Stimulated activated CD8-positive, alpha-beta memory T cell treated with anti-CD3 and anti-CD28 coated beads, Interleukin-15, amount 100 ng/mL, for 4 hours (primary cell): Measurements from ENCODE around the gene TMX2.
"Not testable (repeated sequence)": the region's sequence is repeated elsewhere in the genome, so short reads cannot be mapped to it uniquely, and the experiment has no call there.

Experiments
- DNase-seq, 2 donors: peaks; one replicate each; pipeline ENCODE4 v3.0.0-alpha.2; 2020; ENCODE audit warnings: low read depth in 2 of 2

The TMX2 gene

DNA sequence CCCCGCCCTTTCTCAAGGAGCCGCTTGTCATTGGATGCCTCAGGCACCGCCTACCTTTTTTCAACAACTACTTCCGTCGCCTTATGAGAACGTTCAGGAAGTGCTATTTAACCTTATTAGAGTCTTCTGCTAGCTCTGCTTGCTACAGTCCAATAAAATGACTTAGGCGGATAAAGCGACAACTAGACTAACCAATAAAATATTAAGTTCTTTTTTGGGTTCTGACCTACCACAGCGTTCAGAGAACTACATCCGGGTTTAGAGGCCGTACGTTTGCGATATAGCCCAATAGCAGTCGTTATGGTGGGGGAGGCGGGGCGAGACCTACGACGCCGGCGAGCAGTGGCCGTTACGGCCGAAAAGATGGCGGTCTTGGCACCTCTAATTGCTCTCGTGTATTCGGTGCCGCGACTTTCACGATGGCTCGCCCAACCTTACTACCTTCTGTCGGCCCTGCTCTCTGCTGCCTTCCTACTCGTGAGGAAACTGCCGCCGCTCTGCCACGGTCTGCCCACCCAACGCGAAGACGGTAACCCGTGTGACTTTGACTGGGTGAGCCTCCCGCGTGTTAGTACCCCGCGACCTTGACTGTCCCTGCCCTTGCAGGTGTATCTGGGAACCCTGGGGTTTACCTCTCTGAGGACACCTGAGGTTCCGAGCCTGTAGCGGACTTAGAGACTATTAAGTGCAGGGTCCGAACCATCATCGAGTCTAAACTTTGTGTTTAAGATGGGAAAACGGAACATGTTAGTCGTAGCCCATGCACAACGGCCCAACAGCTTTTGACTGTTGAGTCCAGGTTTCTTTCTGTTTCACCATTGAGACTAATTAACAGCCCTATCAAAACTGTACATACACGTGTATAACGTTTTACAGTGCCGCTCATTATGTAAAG lies at the start of gene TMX2:
TMX2 (plus strand) TSS at position 338 of the 895 bp plus-strand sequence; CDS start at position 364, 26 bp downstream.
- peak; percentile 73 to 82 for DNase-seq

GRCh38 chr11:57662893-57663292 lies 49.5 kb upstream of the TMX2 start:
- no peak for DNase-seq

GRCh38 chr11:57663975-57664374 lies 48.4 kb upstream of the TMX2 start:
- DNase-seq = no peak

DNA sequence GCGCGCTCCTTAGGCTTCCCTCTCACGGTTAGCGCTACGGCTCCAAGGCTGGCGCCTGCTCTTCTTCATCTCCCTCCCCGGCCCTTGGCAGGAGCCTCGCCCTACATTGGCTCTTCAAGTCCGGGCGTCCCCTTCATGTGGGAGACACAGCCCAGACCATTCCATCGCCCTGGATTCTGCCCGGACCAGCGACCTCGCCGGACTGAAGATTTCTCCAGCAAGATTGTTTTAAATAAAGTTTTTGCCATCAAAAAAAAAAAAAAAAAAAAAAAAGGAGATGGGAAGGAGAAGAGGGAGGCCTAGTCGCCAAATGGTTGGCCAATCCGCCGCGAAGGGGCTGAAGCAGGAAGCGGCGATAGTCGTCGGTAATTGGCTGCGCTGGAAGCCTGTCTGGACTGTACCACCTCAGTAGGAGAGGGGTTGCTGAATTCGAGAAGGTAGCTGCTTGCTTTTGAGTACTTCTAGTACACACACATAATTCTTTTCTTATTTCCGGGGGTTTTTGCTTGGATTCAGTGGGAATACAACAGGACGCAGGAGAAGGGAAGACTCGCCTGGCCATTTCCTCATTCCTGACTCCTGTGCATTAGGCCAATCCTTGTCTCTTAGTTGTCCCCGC lies 45.2 kb upstream of the TMX2 start:
- peak; percentile 82 to 92 for DNase-seq

GRCh38 chr11:57667736-57668433 lies 44.5 kb upstream of the TMX2 start, which contains the start of gene ZDHHC5:
ZDHHC5 (plus strand) TSS chr11:57668114; CDS start chr11:57673091, 4,977 bp downstream.
- DNase-seq = peak; percentile 99 to 100

DNA sequence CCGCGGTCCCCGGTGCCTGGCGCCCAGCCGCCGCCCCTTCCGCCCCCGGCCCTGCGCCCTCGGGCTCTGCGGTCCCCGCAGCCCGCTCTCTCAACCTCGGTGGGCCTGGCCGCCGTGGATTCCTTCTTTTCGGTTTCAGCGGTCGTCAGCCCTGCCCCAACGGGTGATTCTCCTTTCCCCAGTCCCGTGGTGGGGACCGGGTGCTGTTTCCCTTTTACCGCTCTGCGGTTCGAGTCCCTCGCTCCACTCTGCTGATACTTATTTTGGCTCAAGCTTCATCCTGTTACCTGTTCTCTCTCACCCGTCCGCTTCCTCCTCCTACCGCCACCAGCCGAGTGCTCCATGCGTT lies 44.0 kb upstream of the TMX2 start:
- no peak for DNase-seq

GRCh38 chr11:57674251-57674650 lies 38.1 kb upstream of the TMX2 start:
- no peak for DNase-seq

DNA sequence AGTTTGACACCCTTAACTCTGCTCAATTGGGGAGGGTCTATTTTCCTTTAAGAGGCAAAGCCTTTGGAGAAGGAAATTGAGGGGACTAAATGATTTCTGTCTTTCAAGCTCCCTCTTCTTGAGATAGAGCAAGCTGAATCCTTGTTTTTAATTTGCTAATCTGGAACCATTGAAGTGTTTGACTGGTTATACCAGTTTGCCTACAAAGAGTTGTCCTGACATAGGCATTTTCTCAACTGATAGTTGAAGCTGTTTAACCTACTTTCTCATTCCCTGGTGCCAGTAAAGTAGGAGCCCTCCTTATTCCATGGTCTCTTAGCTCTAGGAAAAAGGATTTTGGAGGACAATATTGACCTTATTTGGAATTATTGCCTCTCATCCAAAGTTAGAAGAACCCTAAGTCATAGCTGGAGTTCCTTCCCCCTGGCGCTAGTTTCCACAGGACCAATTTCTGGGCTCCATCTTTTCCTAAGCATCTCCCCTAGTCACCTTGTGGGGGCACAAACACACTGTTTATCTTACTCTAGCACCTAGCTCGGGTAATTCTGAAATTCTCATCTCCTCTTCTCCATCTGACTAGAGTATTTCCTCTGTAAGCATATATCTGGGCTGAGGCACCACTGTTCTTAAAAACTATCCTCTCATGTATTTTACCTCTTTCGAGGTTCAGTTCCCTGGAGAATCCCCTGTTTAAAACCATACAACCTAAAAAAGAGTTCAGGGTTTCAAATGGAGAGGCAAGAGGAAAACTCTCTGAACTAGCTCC lies 37.0 kb upstream of the TMX2 start:
- no peak for DNase-seq

GRCh38 chr11:57679396-57679795 lies 33.0 kb upstream of the TMX2 start:
- DNase-seq = no peak

- DNase-seq = no peak
Observed at GRCh38 chr11:57680552-57680874, 31.9 kb upstream of the TMX2 start.

GRCh38 chr11:57681168-57681567 lies 31.2 kb upstream of the TMX2 start:
- DNase-seq = no peak

- DNase-seq = not testable (repeated sequence)
Observed at GRCh38 chr11:57690474-57690873, 21.9 kb upstream of the TMX2 start.

DNA sequence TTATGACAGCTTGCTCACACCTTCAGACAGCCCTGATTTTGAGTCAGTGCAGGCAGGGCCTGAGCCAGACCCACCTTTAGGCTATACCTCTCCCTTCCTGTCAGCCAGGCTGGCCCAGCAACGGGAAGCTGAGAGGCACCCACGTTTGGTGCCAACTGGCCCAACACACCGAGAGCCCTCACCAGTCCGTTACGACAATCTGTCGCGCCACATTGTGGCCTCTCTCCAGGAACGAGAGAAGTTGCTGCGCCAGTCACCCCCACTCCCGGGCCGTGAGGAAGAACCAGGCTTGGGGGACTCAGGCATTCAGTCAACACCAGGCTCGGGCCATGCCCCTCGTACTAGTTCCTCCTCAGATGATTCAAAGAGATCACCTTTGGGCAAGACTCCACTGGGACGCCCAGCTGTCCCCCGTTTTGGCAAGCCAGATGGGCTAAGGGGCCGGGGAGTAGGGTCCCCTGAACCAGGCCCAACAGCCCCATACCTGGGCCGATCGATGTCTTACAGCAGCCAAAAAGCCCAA lies 13.5 kb upstream of the TMX2 start:
- no peak for DNase-seq

GRCh38 chr11:57699813-57700212 lies 12.6 kb upstream of the TMX2 start:
- DNase-seq = no peak

DNA sequence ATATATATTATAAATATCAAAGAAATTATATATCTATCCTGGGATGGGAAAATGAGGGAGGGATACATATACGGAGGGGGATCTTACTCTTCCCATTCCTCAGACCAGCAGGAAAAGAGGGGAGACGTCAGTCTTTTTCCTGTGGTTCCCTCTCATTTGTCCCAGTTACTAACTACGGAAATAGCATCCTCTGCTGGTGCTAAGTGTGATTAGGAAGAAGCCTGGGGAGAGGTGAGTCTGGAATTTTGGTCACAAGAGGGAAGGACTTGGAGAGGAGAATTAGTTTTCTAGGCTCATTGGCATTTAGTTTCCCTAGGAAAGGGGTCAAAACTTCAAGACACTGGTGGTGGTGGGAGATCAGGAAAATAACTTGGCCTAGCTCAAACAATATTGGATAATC lies 12.0 kb upstream of the TMX2 start:
- DNase-seq = no peak

DNA sequence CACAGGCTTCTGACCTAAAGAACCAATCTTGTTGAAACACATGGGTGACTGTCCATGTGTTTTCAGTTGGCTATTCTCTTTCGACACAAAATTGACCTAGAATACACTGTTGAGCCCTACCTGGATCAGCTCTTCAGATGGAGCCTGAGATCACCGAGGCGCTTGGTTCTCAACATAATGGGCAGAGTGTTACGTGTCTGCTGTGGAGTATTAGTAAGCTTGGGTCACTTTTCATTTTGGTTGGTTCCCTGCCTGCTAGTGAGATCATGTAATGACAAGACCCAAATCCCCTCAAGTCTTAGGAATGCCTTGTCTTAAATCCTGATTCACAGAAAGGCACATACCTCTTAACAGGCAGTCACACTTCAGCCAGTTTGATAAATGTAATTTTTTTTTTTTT lies 9.1 kb upstream of the TMX2 start:
- no peak for DNase-seq

GRCh38 chr11:57704932-57705331 lies 7.5 kb upstream of the TMX2 start:
- DNase-seq = no peak

DNA sequence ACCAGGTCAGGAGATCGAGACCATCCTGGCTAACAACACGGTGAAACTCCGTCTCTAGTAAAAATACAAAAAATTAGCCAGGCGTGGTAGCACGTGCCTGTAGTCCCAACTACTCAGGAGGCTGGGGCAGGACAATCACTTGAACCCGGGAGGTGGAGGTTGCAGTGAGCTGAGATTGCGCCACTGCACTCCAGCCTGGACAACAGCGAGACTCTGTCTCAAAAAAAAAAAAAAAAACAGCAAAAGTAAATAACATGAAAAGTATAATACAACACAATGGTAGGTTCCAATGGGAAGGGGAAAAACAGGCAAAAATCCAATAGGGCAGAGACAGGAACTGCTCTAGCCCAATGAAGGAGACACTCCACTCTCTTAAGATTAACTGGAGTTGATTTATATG lies 7.0 kb upstream of the TMX2 start:
- not testable (repeated sequence) for DNase-seq

DNA sequence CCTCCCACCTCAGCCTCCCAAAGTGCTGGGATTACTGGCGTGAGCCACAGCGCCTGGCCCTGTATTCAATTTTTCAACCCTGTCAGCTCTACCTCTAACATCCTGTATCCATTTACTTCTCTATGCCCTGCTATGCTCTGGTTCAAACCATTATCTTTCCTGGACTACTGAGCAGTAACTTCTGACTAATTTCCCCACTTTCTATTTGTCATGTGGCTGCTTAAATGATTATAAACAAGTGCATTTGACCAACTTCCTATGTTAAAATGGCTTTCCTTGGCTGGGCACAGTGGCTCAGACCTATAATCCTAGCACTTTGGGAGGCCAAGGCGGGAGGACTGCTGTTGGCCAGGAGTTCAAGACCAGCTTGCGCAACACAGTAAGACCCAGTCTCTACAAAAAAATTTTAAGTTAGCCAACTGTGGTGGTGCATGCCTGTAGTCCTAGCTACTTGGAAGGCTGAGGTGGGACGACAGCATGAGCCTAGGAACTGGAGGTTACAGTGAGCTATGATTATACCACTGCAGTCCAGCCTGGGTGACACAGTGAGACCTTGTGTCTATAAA lies 2.5 kb upstream of the TMX2 start:
- DNase-seq = no peak

DNA sequence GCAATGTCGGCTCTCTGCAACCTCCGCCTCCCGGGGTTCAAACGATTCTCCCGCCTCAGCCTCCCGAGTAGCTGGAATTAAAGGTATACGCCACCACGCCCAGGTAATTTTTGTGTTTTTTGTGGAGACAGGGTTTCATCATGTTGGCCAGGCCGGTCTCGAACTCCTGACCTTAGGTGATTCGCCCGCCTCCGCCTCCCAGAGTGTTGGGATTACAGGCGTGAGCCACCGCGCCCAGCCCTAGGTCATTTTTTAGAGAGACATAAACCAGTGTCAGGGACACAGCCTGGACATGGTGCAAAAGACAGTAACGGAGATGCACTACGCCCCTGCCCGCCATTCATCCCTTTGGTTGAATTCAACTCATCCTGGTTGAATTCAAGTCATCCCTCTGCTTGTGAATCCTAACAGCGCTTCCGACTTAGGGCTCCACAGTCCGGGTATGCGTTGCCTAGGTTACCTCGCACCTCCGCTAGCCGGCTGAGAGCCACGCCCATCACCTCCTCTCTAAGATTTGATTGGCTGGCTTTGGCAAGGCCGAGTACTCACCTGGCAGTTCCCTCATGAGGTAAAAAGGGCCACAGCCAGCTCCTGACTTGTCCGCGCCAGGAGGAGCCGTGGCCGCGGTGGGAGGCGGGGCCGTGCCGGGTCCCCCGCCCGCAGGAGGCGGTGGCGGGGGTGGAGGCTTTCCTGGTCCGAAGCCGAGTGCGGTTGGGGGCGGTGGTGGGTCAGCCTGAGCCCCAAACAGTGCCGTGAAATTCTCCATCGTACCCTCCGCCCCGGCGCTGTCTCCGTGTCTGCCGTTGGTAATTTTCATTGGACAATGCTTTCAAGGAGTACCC lies 758 bp upstream of the TMX2 start, which contains the start of gene MED19:
MED19 (minus strand) TSS at position 802 of the 842 bp plus-strand sequence; CDS start at position 766, 36 bp downstream.
- DNase-seq = peak; percentile 43 to 66
